Fibroblast of lung (primary cell): ENCODE data around the gene SCN10A.

ENCODE experiments used
- CTCF ChIP-seq, 2 donors: IDR thresholded peaks in 1 of 2; conservative IDR thresholded peaks in 1 of 2; 1 replicate in 1 of 2; 2 replicates in 1 of 2; pipeline ENCODE4 v1.5.1; 2011 to 2012; ENCODE audit warnings: low read length in 2 of 2, control low read depth in 1 of 2, inconsistent platforms in 1 of 2, low read depth in 1 of 2, mild to moderate bottlenecking in 1 of 2
- EZH2 ChIP-seq: IDR thresholded peaks from 2 replicates; pipeline ENCODE4 v1.5.1; 2012; ENCODE audit warnings: low read length, control low read depth, mild to moderate bottlenecking; ENCODE audit errors: missing control alignments

DNA sequence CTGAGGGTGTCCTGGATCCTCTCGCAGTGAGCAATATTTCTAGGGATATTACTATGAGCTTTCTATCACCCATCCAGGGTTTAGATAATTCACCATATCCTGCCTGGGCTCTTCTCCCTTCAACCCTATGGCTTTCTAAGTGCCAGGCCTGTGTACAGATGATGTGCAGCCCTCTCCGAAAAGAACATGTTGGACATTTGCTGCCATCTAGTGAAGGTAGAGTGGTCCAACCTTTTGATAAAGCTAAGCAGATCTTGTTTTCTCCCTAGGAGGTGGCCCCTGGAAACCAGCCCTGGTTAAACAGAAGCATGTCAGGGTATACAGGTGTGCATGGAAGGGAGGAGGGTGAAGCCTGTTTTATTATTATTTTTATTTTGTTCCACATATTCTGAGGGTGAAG is 27.9 kb upstream of the SCN10A start:
- TF ChIP-seq EZH2 (no peak), CTCF (conservative IDR thresholded peaks at IDR 0.05 in 1 of 2, IDR thresholded peaks at IDR 0.05 in 1 of 2; ENCODE audit: low read depth in 1 of 2, low read length in 2 of 2) (peak; percentile 63 to 69)
